Stimulated activated memory B cell treated with anti-CD40 and anti-IgM and Interleukin-4, amounts not matched to agents 10 μg/mL and 1 μg/mL and 100 μg/mL, for 72 hours (primary cell): ENCODE results near the gene SMAD6.
"Not testable (repeated sequence)": the region's sequence is repeated elsewhere in the genome, so short reads cannot be mapped to it uniquely, and the experiment has no call there.

ENCODE experiments used
- ATAC-seq: fragments of 150-1000 bp; cut with Tn5 transposase; 2 replicates; pipeline ENCODE4 v1.10.0; 2021
- H3K27ac Mint-ChIP-seq: one replicate; pipeline ENCODE4 v1.8.0; 2022; ENCODE audit warnings: mild to moderate bottlenecking, mixed read lengths
- H3K27me3 Mint-ChIP-seq: one replicate; pipeline ENCODE4 v1.8.0; 2022; ENCODE audit warnings: mixed read lengths
- H3K36me3 Mint-ChIP-seq: one replicate; pipeline ENCODE4 v1.8.0; 2022; ENCODE audit warnings: mixed read lengths
- H3K4me1 Mint-ChIP-seq: one replicate; pipeline ENCODE4 v1.8.0; 2022; ENCODE audit warnings: mixed read lengths
- H3K4me3 Mint-ChIP-seq: one replicate; pipeline ENCODE4 v1.8.0; 2022; ENCODE audit warnings: mild to moderate bottlenecking, moderate library complexity, mixed read lengths
- H3K9me3 Mint-ChIP-seq: one replicate; pipeline ENCODE4 v1.8.0; 2022; ENCODE audit warnings: mixed read lengths

Gene SMAD6

DNA sequence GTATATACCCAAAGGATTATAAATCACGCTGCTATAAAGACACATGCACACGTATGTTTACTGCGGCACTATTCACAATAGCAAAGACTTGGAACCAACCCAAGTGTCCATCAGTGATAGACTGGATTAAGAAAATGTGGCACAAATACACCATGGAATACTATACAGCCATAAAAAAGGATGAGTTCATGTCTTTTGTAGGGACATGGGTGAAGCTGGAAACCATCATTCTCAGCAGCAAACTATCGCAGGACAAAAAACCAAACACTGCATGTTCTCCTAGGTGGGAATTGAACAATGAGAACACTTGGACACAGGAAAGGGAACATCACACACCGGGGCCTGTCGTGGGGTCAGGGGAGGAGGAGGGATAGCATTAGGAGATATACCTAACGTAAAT lies 11.1 kb upstream of the SMAD6 start:
- H3K4me1 Mint-ChIP-seq: peaks cover 18% of the 10 kb centered on the region
- H3K9me3 Mint-ChIP-seq, H3K27ac Mint-ChIP-seq, H3K36me3 Mint-ChIP-seq, ATAC-seq, H3K27me3 Mint-ChIP-seq, H3K4me3 Mint-ChIP-seq: not testable (repeated sequence)

- Mint-ChIP-seq H3K27me3 (no peaks in the 10 kb centered on the region), H3K4me3 (no peak overlapping the region), H3K9me3 (no peaks in the 10 kb centered on the region), H3K27ac (peak overlapping the region; percentile 91), H3K36me3 (no peaks in the 10 kb centered on the region), H3K4me1 (peaks cover 18% of the 10 kb centered on the region)
- no peak for ATAC-seq
Measured at GRCh38 chr15:66691727-66692126, 10.3 kb upstream of the SMAD6 start.

- no peaks in the 10 kb centered on the region for H3K36me3 Mint-ChIP-seq
- no peak for ATAC-seq
- H3K4me1 Mint-ChIP-seq: peaks cover 18% of the 10 kb centered on the region
- no peaks in the 10 kb centered on the region for H3K9me3 Mint-ChIP-seq
- no peak overlapping the region for H3K4me3 Mint-ChIP-seq
- peak overlapping the region; percentile 91 for H3K27ac Mint-ChIP-seq
- H3K27me3 Mint-ChIP-seq: no peaks in the 10 kb centered on the region
Measured at GRCh38 chr15:66692391-66692790, 9.6 kb upstream of the SMAD6 start.

GRCh38 chr15:66692808-66693596 lies 9.0 kb upstream of the SMAD6 start:
- H3K4me3 Mint-ChIP-seq: peak overlapping the region; percentile 16
- peaks cover 18% of the 10 kb centered on the region for H3K4me1 Mint-ChIP-seq
- ATAC-seq: peak; percentile 83
- peak overlapping the region; percentile 91 for H3K27ac Mint-ChIP-seq
- H3K27me3 Mint-ChIP-seq: no peaks in the 10 kb centered on the region
- H3K36me3 Mint-ChIP-seq: no peaks in the 10 kb centered on the region
- no peaks in the 10 kb centered on the region for H3K9me3 Mint-ChIP-seq

DNA sequence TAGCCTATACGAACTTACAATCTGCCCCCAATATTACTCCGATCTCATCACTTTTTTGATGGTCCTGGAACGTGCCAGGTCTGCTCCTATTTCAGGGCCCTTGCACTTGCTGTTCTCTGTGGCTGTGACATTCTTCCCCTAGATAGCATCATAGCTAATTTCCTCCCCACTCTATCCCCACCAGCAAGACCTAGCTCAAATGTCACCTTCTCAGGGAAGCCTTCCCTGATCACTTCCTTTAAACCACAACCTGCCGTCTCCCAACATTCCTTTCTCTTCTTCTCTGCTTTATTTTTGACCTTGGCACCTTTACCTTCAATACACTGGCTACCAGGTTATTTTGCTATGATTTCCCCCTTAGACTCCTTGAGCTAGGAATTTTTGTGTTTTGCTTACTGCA lies 5.3 kb upstream of the SMAD6 start:
- Mint-ChIP-seq H3K27me3 (peaks cover 2% of the 10 kb centered on the region), H3K4me1 (peaks cover 20% of the 10 kb centered on the region), H3K36me3 (no peaks in the 10 kb centered on the region), H3K4me3 (no peak overlapping the region), H3K27ac (no peak overlapping the region), H3K9me3 (no peaks in the 10 kb centered on the region)
- no peak for ATAC-seq

DNA sequence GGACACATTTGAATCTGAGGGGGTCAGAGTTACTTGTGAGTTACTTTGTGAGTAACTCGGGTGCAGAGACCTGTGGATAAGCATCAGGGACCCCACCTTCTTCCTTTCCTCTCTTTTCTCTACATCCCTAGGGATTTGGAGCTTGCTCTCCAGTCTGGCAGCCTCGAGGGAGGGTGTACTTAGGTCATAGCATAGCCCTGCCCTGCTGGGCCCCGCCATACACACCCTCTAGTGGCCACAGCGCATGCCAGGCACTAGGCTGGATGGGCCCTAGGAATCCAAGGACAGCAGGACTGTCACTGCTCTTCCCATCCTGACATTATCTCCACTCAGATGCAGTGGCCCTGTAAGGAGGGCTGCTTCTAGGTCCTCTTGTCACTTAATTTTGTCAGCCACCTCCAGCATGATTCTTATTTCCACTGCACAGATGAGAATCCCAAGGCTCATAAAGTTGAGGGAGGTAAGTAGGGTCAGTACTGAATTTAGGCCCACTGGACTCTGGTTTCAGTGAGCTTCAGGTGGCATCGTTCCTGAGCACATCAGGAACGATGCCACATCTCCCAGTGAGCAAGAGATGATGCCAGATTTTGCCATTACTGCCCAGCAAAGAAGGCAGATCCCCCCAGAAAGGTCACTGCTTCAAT lies 3.6 kb upstream of the SMAD6 start:
- Mint-ChIP-seq H3K9me3 (no peaks in the 10 kb centered on the region), H3K27ac (no peak overlapping the region), H3K4me3 (no peak overlapping the region), H3K4me1 (peaks cover 17% of the 10 kb centered on the region), H3K27me3 (peaks cover 14% of the 10 kb centered on the region), H3K36me3 (no peaks in the 10 kb centered on the region)
- no peak for ATAC-seq

DNA sequence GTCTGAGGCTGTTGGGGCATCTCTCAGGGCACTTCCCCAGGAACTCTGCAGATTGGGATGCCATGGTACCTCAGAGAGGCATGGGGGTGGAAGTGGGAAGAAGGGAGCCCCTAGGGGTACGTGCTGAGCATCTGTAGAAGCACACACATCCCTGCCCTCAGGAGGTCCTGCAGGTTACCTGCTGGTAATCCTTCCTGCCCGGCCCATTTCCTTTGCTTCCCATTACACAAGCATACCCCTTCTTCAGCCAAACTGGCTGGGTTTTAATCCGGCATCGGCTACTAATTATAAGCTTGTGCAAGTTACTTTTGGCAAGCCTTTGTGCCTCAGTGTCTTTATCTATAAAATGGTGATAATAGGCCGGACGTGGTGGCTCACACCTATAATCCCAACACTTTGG lies 3.1 kb upstream of the SMAD6 start:
- Mint-ChIP-seq H3K4me1 (peaks cover 15% of the 10 kb centered on the region), H3K27me3 (peaks cover 14% of the 10 kb centered on the region), H3K9me3 (no peaks in the 10 kb centered on the region), H3K27ac (no peak overlapping the region), H3K4me3 (no peak overlapping the region), H3K36me3 (no peaks in the 10 kb centered on the region)
- no peak for ATAC-seq

DNA sequence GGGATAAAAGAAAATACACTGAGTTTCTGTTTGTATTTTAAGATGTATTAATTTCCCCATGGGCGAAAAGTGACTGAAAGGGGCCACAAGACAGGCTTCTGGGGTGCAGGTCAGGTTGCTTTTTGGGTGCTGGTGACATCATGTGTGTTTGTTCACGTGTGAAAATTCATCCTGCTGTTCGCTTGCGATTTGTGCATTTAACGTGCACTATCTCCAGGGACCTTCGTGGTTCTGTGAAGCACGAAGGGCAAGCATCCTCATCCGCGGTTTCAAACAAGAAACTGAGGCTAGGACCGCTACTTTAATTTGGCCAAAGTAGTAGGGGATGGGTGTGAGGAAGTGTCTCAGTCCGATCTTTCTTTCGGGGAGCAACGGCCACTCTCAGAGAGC lies 1.6 kb upstream of the SMAD6 start:
- H3K9me3 Mint-ChIP-seq: no peaks in the 10 kb centered on the region
- ATAC-seq: no peak
- no peaks in the 10 kb centered on the region for H3K36me3 Mint-ChIP-seq
- H3K4me1 Mint-ChIP-seq: peaks cover 23% of the 10 kb centered on the region
- H3K27ac Mint-ChIP-seq: no peak overlapping the region
- H3K4me3 Mint-ChIP-seq: peak overlapping the region; percentile 82
- H3K27me3 Mint-ChIP-seq: peaks cover 16% of the 10 kb centered on the region

GRCh38 chr15:66700802-66701421 lies 1.1 kb upstream of the SMAD6 start:
- H3K27ac Mint-ChIP-seq: no peak overlapping the region
- peaks cover 23% of the 10 kb centered on the region for H3K4me1 Mint-ChIP-seq
- ATAC-seq: peak; percentile 92
- H3K9me3 Mint-ChIP-seq: no peaks in the 10 kb centered on the region
- H3K36me3 Mint-ChIP-seq: no peaks in the 10 kb centered on the region
- H3K27me3 Mint-ChIP-seq: peaks cover 21% of the 10 kb centered on the region
- H3K4me3 Mint-ChIP-seq: peak overlapping the region; percentile 82

DNA sequence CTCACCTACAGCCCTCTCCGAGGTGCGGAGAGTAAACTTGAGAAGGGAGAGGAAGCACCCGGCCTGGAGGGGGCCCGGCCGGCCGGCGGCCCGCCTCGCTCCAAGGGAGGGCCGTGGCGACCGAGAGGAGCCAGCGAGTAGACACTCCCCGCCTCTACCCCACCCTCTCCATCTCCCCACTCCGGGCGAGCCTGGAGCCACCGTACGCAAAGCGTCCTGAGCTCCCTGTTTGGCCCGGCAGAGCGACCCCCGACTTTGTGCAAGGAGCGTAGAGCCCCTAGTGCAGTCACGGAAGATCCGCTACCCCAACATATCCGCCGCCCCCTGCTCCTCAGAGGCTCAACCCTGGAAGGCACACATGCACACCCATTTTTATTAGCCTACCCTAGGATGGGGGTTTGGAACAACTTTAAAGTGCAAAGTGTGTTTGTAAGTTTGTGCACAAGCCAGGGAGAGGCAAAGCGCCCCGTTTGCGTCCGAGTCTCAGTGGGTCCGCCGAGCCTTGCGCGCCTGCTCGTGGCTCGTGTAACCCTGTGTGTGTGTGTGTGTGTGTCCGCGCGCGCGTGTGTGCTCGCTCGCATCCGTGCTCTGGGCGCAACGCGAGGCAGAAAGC lies 508 bp upstream of the SMAD6 start:
- Mint-ChIP-seq H3K27ac (peak overlapping the region; percentile 65), H3K4me1 (peaks cover 23% of the 10 kb centered on the region), H3K36me3 (no peaks in the 10 kb centered on the region), H3K4me3 (peak overlapping the region; percentile 82), H3K27me3 (peaks cover 21% of the 10 kb centered on the region), H3K9me3 (no peaks in the 10 kb centered on the region)
- ATAC-seq: peak; percentile 73

- no peak overlapping the region for H3K27ac Mint-ChIP-seq
- H3K9me3 Mint-ChIP-seq: no peaks in the 10 kb centered on the region
- peak overlapping the region; percentile 50 for H3K4me3 Mint-ChIP-seq
- H3K36me3 Mint-ChIP-seq: no peaks in the 10 kb centered on the region
- peaks cover 23% of the 10 kb centered on the region for H3K4me1 Mint-ChIP-seq
- H3K27me3 Mint-ChIP-seq: peaks cover 21% of the 10 kb centered on the region
- no peak for ATAC-seq
Measured at GRCh38 chr15:66702787-66703539, 927 bp downstream of the SMAD6 start.

- Mint-ChIP-seq H3K27ac (no peak overlapping the region), H3K27me3 (peaks cover 21% of the 10 kb centered on the region), H3K9me3 (no peaks in the 10 kb centered on the region), H3K36me3 (no peaks in the 10 kb centered on the region), H3K4me3 (no peak overlapping the region), H3K4me1 (peaks cover 23% of the 10 kb centered on the region)
- ATAC-seq: no peak
Measured at GRCh38 chr15:66703540-66703941, 1.5 kb downstream of the SMAD6 start.

- Mint-ChIP-seq H3K4me3 (peak overlapping the region; percentile 24), H3K9me3 (no peaks in the 10 kb centered on the region), H3K4me1 (peaks cover 23% of the 10 kb centered on the region), H3K27ac (no peak overlapping the region), H3K27me3 (peaks cover 21% of the 10 kb centered on the region), H3K36me3 (no peaks in the 10 kb centered on the region)
- ATAC-seq: no peak
Measured at GRCh38 chr15:66704019-66704802, 2.2 kb downstream of the SMAD6 start.

GRCh38 chr15:66704803-66705153 lies 2.7 kb downstream of the SMAD6 start:
- peaks cover 23% of the 10 kb centered on the region for H3K4me1 Mint-ChIP-seq
- H3K9me3 Mint-ChIP-seq: no peaks in the 10 kb centered on the region
- H3K4me3 Mint-ChIP-seq: no peak overlapping the region
- no peak for ATAC-seq
- no peaks in the 10 kb centered on the region for H3K36me3 Mint-ChIP-seq
- no peak overlapping the region for H3K27ac Mint-ChIP-seq
- peaks cover 21% of the 10 kb centered on the region for H3K27me3 Mint-ChIP-seq
